ENCODE measurements around the gene C1QTNF2.

Gene C1QTNF2

GRCh38 chr5:160312134-160312959 lies 58.1 kb downstream of the C1QTNF2 start, which contains the start of gene CCNJL:
Gene CCNJL, minus strand, starts transcription at chr5:160312564. Its CDS starts 641 bp downstream, at chr5:160311923.
- H3K27me3 ChIP-seq (replicated peaks) = no peaks in the 10 kb centered on the region
- TF ChIP-seq CTCF (IDR thresholded peaks at IDR 0.05; ENCODE audit: low read depth, low read length, missing control alignments) = no peak
- peak within 1 kb of the TSS; percentile 73 for H3K27ac ChIP-seq
- H3K4me3 ChIP-seq (ENCODE audit: low read depth, low read length) = peak within 1 kb of the TSS; percentile 77
- H3K36me3 ChIP-seq (replicated peaks) = peaks cover 6% of the 10 kb centered on the region
- in situ Hi-C loops (cut with HindIII; ENCODE audit: low pct_ligation_motif_present, low sequenced_read_pairs) = no loop called here
- DNase-seq = no peak

GRCh38 chr5:160311491-160312133 lies 58.8 kb downstream of the C1QTNF2 start:
- no peak for TF ChIP-seq CTCF (IDR thresholded peaks at IDR 0.05; ENCODE audit: low read depth, low read length, missing control alignments)
- peaks cover 6% of the 10 kb centered on the region for H3K36me3 ChIP-seq (replicated peaks)
- H3K27ac ChIP-seq = peak overlapping the region; percentile 73
- H3K4me3 ChIP-seq (ENCODE audit: low read depth, low read length) = peak overlapping the region; percentile 77
- in situ Hi-C loops (cut with HindIII; ENCODE audit: low pct_ligation_motif_present, low sequenced_read_pairs) = no loop called here
- DNase-seq = no peak
- H3K27me3 ChIP-seq (replicated peaks) = no peaks in the 10 kb centered on the region

- Histone ChIP-seq H3K4me3 (ENCODE audit: low read depth, low read length) (no peak overlapping the region), H3K27ac (no peak overlapping the region), H3K27me3 (replicated peaks) (no peaks in the 10 kb centered on the region), H3K36me3 (replicated peaks) (peaks cover 6% of the 10 kb centered on the region)
- DNase-seq = no peak
- in situ Hi-C loops (cut with HindIII; ENCODE audit: low pct_ligation_motif_present, low sequenced_read_pairs) = no loop called here
- no peak for TF ChIP-seq CTCF (IDR thresholded peaks at IDR 0.05; ENCODE audit: low read depth, low read length, missing control alignments)
Measured at GRCh38 chr5:160310552-160311295, 59.7 kb downstream of the C1QTNF2 start.

GRCh38 chr5:160310140-160310539 lies 60.3 kb downstream of the C1QTNF2 start:
- no peak for TF ChIP-seq CTCF (IDR thresholded peaks at IDR 0.05; ENCODE audit: low read depth, low read length, missing control alignments)
- Histone ChIP-seq H3K4me3 (ENCODE audit: low read depth, low read length) (no peak overlapping the region), H3K36me3 (replicated peaks) (peaks cover 6% of the 10 kb centered on the region), H3K27me3 (replicated peaks) (no peaks in the 10 kb centered on the region), H3K27ac (no peak overlapping the region)
- no peak for DNase-seq
- in situ Hi-C loops (cut with HindIII; ENCODE audit: low pct_ligation_motif_present, low sequenced_read_pairs) = no loop called here

- no peak overlapping the region for H3K4me3 ChIP-seq (ENCODE audit: low read depth, low read length)
- H3K27ac ChIP-seq = no peak overlapping the region
- TF ChIP-seq CTCF (IDR thresholded peaks at IDR 0.05; ENCODE audit: low read depth, low read length, missing control alignments) = no peak
- H3K36me3 ChIP-seq (replicated peaks) = peaks cover 11% of the 10 kb centered on the region
- DNase-seq = no peak
- in situ Hi-C loops (cut with HindIII; ENCODE audit: low pct_ligation_motif_present, low sequenced_read_pairs) = no loop called here
- H3K27me3 ChIP-seq (replicated peaks) = no peaks in the 10 kb centered on the region
Measured at GRCh38 chr5:160306696-160307095, 63.7 kb downstream of the C1QTNF2 start.
